MM.1S (cell line): ENCODE measurements around the gene EXD2.

ENCODE experiments used
- DNase-seq: peaks from one replicate; pipeline ENCODE4 v3.0.0-alpha.2; 2015
- H2AFZ ChIP-seq: fragments of 300-600 bp; sonication (generic); 2 replicates; pipeline ENCODE4 v1.6.0; 2016; ENCODE audit warnings: antibody characterized with exemption, low read length
- H3F3A ChIP-seq: fragments of 300-600 bp; sonication (generic); 2 replicates; pipeline ENCODE4 v1.6.1; 2016; ENCODE audit warnings: mild to moderate bottlenecking, antibody characterized with exemption, low read length, moderate library complexity, mixed read lengths; ENCODE audit not compliant: insufficient read depth
- H3K27ac ChIP-seq: fragments of 300-600 bp; sonication (generic); 2 replicates; pipeline ENCODE4 v1.5.1; 2016; ENCODE audit warnings: mild to moderate bottlenecking, low read length
- H3K27me3 ChIP-seq: fragments of 300-600 bp; sonication (generic); replicated peaks from 2 replicates; pipeline ENCODE4 v1.6.0; 2016; ENCODE audit warnings: low read length; ENCODE audit not compliant: insufficient read depth
- H3K36me3 ChIP-seq: fragments of 300-600 bp; sonication (generic); replicated peaks from 2 replicates; pipeline ENCODE4 v1.6.1; 2016; ENCODE audit warnings: mild to moderate bottlenecking, low read length, mixed read lengths; ENCODE audit not compliant: insufficient read depth
- H3K4me1 ChIP-seq: fragments of 300-600 bp; sonication (generic); 2 replicates; pipeline ENCODE4 v1.6.1; 2016; ENCODE audit warnings: low read length, mixed read lengths
- H3K4me2 ChIP-seq: fragments of 300-600 bp; sonication (generic); 2 replicates; pipeline ENCODE4 v1.6.0; 2016; ENCODE audit warnings: low read depth, low read length
- H3K4me3 ChIP-seq: fragments of 300-600 bp; sonication (generic); 2 replicates; pipeline ENCODE4 v1.5.1; 2016; ENCODE audit warnings: low read length, mixed read lengths
- H3K79me2 ChIP-seq: fragments of 300-600 bp; sonication (generic); 2 replicates; pipeline ENCODE4 v1.6.1; 2016; ENCODE audit warnings: mixed run types, low read length, mixed read lengths
- H3K9ac ChIP-seq: fragments of 300-600 bp; sonication (generic); 2 replicates; pipeline ENCODE4 v1.6.1; 2016; ENCODE audit warnings: low read length, mixed read lengths
- H3K9me2 ChIP-seq: fragments of 300-600 bp; sonication (generic); replicated peaks from 2 replicates; pipeline ENCODE4 v1.6.1; 2016; ENCODE audit warnings: mild to moderate bottlenecking, low read length, mixed read lengths; ENCODE audit not compliant: insufficient read depth
- H3K9me3 ChIP-seq: fragments of 300-600 bp; sonication (generic); replicated peaks from 2 replicates; pipeline ENCODE4 v1.6.1; 2016; ENCODE audit warnings: mild to moderate bottlenecking, low read length, mixed read lengths; ENCODE audit not compliant: insufficient read depth
- H4K20me1 ChIP-seq: fragments of 300-600 bp; sonication (generic); 2 replicates; pipeline ENCODE4 v1.6.1; 2016; ENCODE audit warnings: mild to moderate bottlenecking, low read length, moderate library complexity, mixed read lengths; ENCODE audit not compliant: insufficient read depth
- CTCF ChIP-seq: fragments of 300-600 bp; sonication (generic); IDR thresholded peaks from 2 replicates; pipeline ENCODE4 v1.5.1; 2016; ENCODE audit warnings: antibody characterized with exemption, low read length, mixed read lengths
- EZH2 ChIP-seq: fragments of 300-600 bp; sonication (generic); optimal IDR thresholded peaks from 2 replicates; pipeline ENCODE3; 2017; ENCODE audit warnings: low read depth, mild to moderate bottlenecking, antibody characterized with exemption, low read length, mixed read lengths
- EZH2phosphoT487 ChIP-seq: fragments of 300-600 bp; sonication (generic); IDR thresholded peaks from 2 replicates; pipeline ENCODE4 v1.6.1; 2018; ENCODE audit warnings: antibody characterized with exemption, low read length

The EXD2 gene

GRCh38 chr14:69193721-69194120, 2.4 kb downstream of the EXD2 start:
- no peak overlapping the region for H3K4me3 ChIP-seq
- DNase-seq = no peak

DNA sequence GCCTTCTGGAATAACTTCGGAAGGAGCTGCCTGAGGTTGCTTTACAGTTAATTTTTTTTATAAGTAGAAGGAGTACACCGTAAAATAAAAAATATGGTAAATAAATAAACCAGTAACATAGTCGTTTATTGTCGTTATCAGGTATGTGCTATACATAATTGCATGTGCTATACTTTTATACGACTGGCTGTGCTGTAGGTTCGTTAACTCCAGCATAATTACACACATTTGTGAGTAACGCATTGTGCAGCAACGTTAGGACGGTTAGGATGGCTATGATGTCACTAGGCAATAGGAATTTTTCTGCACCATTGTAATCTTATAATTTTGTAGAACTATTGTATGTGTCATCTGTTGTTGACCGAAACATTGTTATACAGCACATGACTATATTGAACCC, 8.5 kb downstream of the EXD2 start:
- Histone ChIP-seq H3K4me2 (no peak overlapping the region), H2AFZ (no peak overlapping the region), H4K20me1 (no peaks in the 10 kb centered on the region), H3K9ac (no peak overlapping the region), H3K36me3 (no peaks in the 10 kb centered on the region), H3K27ac (no peak overlapping the region), H3K9me3 (no peaks in the 10 kb centered on the region), H3K79me2 (no peaks in the 10 kb centered on the region), H3K27me3 (no peaks in the 10 kb centered on the region), H3K9me2 (no peaks in the 10 kb centered on the region), H3F3A (no peaks in the 10 kb centered on the region), H3K4me3 (no peak overlapping the region), H3K4me1 (no peaks in the 10 kb centered on the region)
- TF ChIP-seq EZH2 (no peak), EZH2phosphoT487 (no peak), CTCF (no peak)
- no peak for DNase-seq

More at GRCh38 chr14:69193721-69194120, 2.4 kb downstream of the EXD2 start:
- Histone ChIP-seq H3K27me3 (no peaks in the 10 kb centered on the region), H2AFZ (no peak overlapping the region), H3K9me3 (no peaks in the 10 kb centered on the region), H3K4me2 (no peak overlapping the region), H3K27ac (no peak overlapping the region), H4K20me1 (no peaks in the 10 kb centered on the region), H3K9me2 (no peaks in the 10 kb centered on the region), H3K36me3 (no peaks in the 10 kb centered on the region), H3K79me2 (peaks cover 6% of the 10 kb centered on the region), H3F3A (no peaks in the 10 kb centered on the region), H3K9ac (no peak overlapping the region), H3K4me1 (no peaks in the 10 kb centered on the region; the same call in 1 of the 2 replicates)
- no peak for TF ChIP-seq CTCF
- TF ChIP-seq EZH2phosphoT487 = no peak
- no peak for TF ChIP-seq EZH2

DNA sequence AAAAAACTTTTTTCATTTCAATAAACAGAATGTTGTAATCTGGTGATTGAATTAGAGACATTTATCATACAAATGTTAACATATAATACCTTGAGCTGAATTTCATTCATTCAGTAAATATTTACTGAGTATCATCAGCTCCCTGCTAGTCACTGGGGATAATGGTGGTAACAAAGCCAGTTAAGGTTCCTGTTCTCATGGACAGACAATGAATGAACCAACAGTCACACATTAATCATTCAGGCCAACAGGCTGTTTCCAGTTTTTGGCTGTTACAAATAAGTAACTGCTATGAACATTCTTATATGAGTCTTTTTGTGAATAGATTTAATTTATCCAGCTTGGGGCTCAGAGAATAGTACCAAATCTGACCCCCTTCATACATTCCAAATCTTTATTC, 13.5 kb downstream of the EXD2 start:
- no peak for DNase-seq
- Histone ChIP-seq H3K9me2 (no peaks in the 10 kb centered on the region), H3K9ac (no peak overlapping the region), H3K4me3 (no peak overlapping the region), H3K36me3 (no peaks in the 10 kb centered on the region), H3K27ac (no peak overlapping the region), H3K27me3 (no peaks in the 10 kb centered on the region), H3K4me1 (peaks cover 7% of the 10 kb centered on the region; the same call in 1 of the 2 replicates), H4K20me1 (no peaks in the 10 kb centered on the region), H2AFZ (no peak overlapping the region), H3F3A (0 out of 2 replicates have a peak, but pooled peaks cover 4% of the 10 kb centered on the region), H3K9me3 (no peaks in the 10 kb centered on the region), H3K79me2 (no peaks in the 10 kb centered on the region), H3K4me2 (no peak overlapping the region)
- no peak for TF ChIP-seq EZH2

DNA sequence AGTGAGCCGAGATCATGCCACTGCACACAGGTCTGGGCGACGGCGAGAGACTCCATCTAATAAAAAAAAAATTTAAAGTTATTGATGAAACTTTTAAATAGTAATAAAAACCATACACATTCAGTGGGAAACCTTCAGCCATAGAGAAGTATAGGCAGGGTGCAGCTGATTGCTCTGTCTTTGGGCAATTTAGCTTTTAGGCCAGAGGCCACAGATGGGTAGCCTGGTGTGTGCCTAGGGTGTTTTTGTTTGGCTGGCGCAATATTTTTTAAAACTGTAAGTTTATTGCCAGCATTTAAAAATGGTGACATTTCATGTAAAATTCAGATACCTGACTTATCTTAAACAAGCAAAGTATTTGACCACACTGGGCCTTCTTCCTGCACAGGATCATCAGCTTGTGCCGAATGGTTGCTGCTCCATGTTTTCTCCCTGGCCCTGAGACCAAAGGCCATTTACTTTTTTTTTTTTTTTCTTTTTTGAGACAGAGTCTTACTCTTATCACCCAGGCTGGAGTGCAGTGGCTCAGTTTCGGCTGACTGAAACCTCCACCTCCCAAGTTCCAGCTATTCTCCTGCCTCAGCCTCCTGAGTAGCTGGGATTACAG, 16.2 kb downstream of the EXD2 start:
- no peak overlapping the region for H3K27ac ChIP-seq
- peaks cover 7% of the 10 kb centered on the region; the same call in 1 of the 2 replicates for H3K4me1 ChIP-seq
- H3K9me3 ChIP-seq = no peaks in the 10 kb centered on the region
- TF ChIP-seq EZH2phosphoT487 (no peak), EZH2 (no peak), CTCF (no peak)
- H4K20me1 ChIP-seq = no peaks in the 10 kb centered on the region
- no peak overlapping the region for H3K4me3 ChIP-seq
- no peaks in the 10 kb centered on the region for H3K36me3 ChIP-seq
- H3K27me3 ChIP-seq = no peaks in the 10 kb centered on the region
- no peak overlapping the region for H3K4me2 ChIP-seq
- no peak overlapping the region for H2AFZ ChIP-seq
- no peaks in the 10 kb centered on the region for H3K79me2 ChIP-seq
- no peaks in the 10 kb centered on the region for H3K9me2 ChIP-seq
- no peak overlapping the region for H3K9ac ChIP-seq
- 0 out of 2 replicates have a peak, but pooled peaks cover 4% of the 10 kb centered on the region for H3F3A ChIP-seq
- DNase-seq = no peak
